GM12878 (cell line): ENCODE results near the gene LSP1. TPM values are rescaled to one million over a fixed set of nuclear protein-coding genes. Genes with fewer than 3 reads are reported as not detected.

Experiments used
- ASH2L ChIP-seq: fragments of 300-600, 200-600 bp; sonication (generic); IDR thresholded peaks from 2 replicates; pipeline ENCODE4 v1.6.1; 2017; ENCODE audit warnings: low read depth, mild to moderate bottlenecking, borderline replicate concordance
- CBX3 ChIP-seq: fragments of 200-600 bp; sonication (generic); IDR thresholded peaks from 2 replicates; pipeline ENCODE4 v1.6.1; 2016; ENCODE audit warnings: low read depth, borderline replicate concordance
- EED ChIP-seq: sonication (generic); IDR thresholded peaks from 2 replicates; pipeline ENCODE4 v1.6.1; 2016; ENCODE audit warnings: antibody characterized with exemption, low read depth
- HDAC6 ChIP-seq: fragments of 200-600 bp; sonication (generic); IDR thresholded peaks from one replicate; pipeline ENCODE4 v1.8.0; 2017; ENCODE audit warnings: antibody characterized with exemption; ENCODE audit not compliant: unreplicated experiment
- JUNB ChIP-seq: IDR thresholded peaks from 2 replicates; pipeline ENCODE4 v1.6.1; 2016; ENCODE audit warnings: antibody characterized with exemption, mild to moderate bottlenecking
- JUND ChIP-seq: IDR thresholded peaks from 2 replicates; pipeline ENCODE4 v1.6.1; 2012; ENCODE audit warnings: low read depth, mild to moderate bottlenecking, low read length, improper control_type of control experiment, moderate library complexity
- MEF2A ChIP-seq: IDR thresholded peaks from 2 replicates; pipeline ENCODE4 v1.6.1; 2011; ENCODE audit warnings: low read depth, mild to moderate bottlenecking, low read length, moderate library complexity; ENCODE audit not compliant: insufficient read depth
- NFYB ChIP-seq: IDR thresholded peaks from 2 replicates; pipeline ENCODE4 v1.6.1; 2011; ENCODE audit warnings: low read depth, mild to moderate bottlenecking, low read length, improper control_type of control experiment, moderate library complexity; ENCODE audit not compliant: insufficient read depth
- NR2C2 ChIP-seq: IDR thresholded peaks from 2 replicates; pipeline ENCODE4 v1.6.1; 2011; ENCODE audit warnings: borderline replicate concordance, low read depth; ENCODE audit not compliant: control insufficient read depth, insufficient read length
- POU2F2 ChIP-seq: IDR thresholded peaks from 3 replicates; pipeline ENCODE4 v1.6.1; 2011; ENCODE audit warnings: low read depth, mild to moderate bottlenecking, low read length, borderline replicate concordance
- RUNX3 ChIP-seq: IDR thresholded peaks from 2 replicates; pipeline ENCODE4 v1.6.1; 2012; ENCODE audit warnings: low read length, inconsistent platforms
- SIX5 ChIP-seq: IDR thresholded peaks from 2 replicates; pipeline ENCODE4 v1.6.1; 2011; ENCODE audit warnings: mild to moderate bottlenecking, low read depth, low read length, moderate library complexity; ENCODE audit not compliant: severe bottlenecking
- SMC3 ChIP-seq: IDR thresholded peaks from 2 replicates; pipeline ENCODE4 v1.6.1; 2011; ENCODE audit warnings: low read length, improper control_type of control experiment, borderline replicate concordance
- TAF1 ChIP-seq: IDR thresholded peaks from 2 replicates; pipeline ENCODE4 v1.6.1; 2011; ENCODE audit warnings: mild to moderate bottlenecking, low read depth, low read length, borderline replicate concordance
- WRNIP1 ChIP-seq: IDR thresholded peaks from 2 replicates; pipeline ENCODE4 v1.6.1; 2011; ENCODE audit warnings: low read depth, low read length, improper control_type of control experiment, borderline replicate concordance
- YY1 ChIP-seq: IDR thresholded peaks from 2 replicates; pipeline ENCODE4 v1.6.1; 2011; ENCODE audit warnings: low read depth, mild to moderate bottlenecking, low read length
- ZNF384 ChIP-seq: IDR thresholded peaks from 2 replicates; pipeline ENCODE4 v1.6.1; 2012; ENCODE audit warnings: low read depth, mild to moderate bottlenecking, low read length, improper control_type of control experiment, borderline replicate concordance
- polyA plus RNA-seq, 11 experiments: library from polyadenylated mRNA; depleted of rRNA in 4 of 11; unstranded in 6 of 11; stranded (reverse) in 5 of 11; fragments of >200 nt; fragmentation: Nextera tagmentation in 4 of 11; fragmentation: Illumina TruSeq in 1 of 11; extraction: Ambion mirVana in 4 of 11; extraction: Trizol in 1 of 11; gene quantifications; 1 replicate in 1 of 11; 2 replicates in 10 of 11; pipeline versions ENCODE4 v1.2.1 to v1.2.3, GENCODE V29; 2011 to 2016; ENCODE audit warnings: inconsistent platforms in 2 of 11, missing spikeins in 2 of 11, low read depth in 1 of 11
- total RNA-seq, 4 experiments: library from RNA; depleted of rRNA in 3 of 4; stranded (reverse); fragments of >200 nt in 3 of 4; fragmentation: Illumina TruSeq in 1 of 4; extraction: Trizol in 1 of 4; gene quantifications; 2 replicates each; pipeline versions ENCODE4 v1.2.1 to v1.2.3, GENCODE V29; 2013 to 2021
- TF ChIP-seq, protein P1 (sequence below): IDR thresholded peaks from 2 replicates; pipeline ENCODE4 v1.6.1; 2012; ENCODE audit warnings: mild to moderate bottlenecking, low read depth, low read length
- TF ChIP-seq, protein P2 (sequence below): IDR thresholded peaks from 2 replicates; pipeline ENCODE4 v1.6.1; 2012; ENCODE audit warnings: low read depth, low read length, improper control_type of control experiment
- TF ChIP-seq, protein P3 (sequence below): fragments of 450-650 bp; formaldehyde crosslinking; IDR thresholded peaks from 2 replicates; pipeline ENCODE4 v1.4.0; 2022; ENCODE audit warnings: mild to moderate bottlenecking, moderate library complexity
- TF ChIP-seq, protein P4 (sequence below): IDR thresholded peaks from 2 replicates; pipeline ENCODE4 v1.6.1; 2011; ENCODE audit warnings: mild to moderate bottlenecking, low read depth, low read length, moderate library complexity; ENCODE audit not compliant: insufficient replicate concordance

LSP1 gene
- total and polyA plus RNA-seq, 10 of the 15 experiments (the other 5 are each of a cell fraction or from before 2014, with no cell fraction given), result 19.2 to 488 (median 369) TPM

DNA sequence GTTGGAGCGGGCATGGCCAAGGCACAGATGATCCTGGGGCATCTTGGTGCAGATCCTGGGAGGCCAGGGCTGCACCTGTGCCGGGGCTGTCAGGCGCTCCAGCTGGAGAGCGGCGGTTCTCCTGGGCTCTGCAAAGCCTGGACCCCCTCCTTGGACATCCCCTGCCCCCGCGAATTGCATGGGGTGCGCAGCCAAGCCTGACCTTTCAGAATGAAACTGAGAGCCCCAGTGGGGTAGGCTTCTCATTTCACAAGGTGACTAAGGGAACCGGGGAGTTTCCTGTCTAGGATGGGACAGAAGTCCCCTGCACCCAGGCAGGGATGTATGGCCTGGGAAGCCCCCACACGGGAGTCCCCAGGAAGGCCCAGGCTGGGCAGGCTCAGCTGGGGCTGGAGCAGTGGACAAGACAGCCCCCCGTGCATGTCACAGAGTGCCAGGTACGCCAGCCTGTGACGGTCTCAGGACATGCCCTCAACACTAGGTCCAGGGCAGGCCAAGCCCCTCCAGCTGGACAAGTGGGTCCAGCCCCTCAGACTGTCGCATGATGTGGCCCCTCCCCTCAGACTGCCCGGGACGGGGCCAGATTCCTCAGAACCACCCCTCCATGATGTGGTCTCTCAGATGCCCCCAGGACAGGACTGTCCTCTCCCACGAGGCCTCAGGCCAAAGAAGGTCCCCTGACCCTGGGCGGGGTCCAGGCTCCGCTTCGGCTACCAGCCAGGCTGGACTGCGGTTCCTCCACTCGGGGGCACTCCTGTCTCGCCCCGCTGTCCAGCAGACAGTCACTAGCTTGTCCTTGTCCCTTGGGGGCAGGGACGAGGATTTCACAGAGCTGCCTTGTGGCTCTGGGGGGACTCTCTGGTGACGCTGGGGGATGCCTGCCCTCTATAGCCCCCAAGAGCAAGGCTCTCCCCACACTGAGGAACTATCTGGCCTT, 2.3 kb downstream of the LSP1 start (continued):
- TF ChIP-seq ASH2L, result no peak
- TF ChIP-seq NR2C2, result no peak
- TF ChIP-seq, protein P1, sequence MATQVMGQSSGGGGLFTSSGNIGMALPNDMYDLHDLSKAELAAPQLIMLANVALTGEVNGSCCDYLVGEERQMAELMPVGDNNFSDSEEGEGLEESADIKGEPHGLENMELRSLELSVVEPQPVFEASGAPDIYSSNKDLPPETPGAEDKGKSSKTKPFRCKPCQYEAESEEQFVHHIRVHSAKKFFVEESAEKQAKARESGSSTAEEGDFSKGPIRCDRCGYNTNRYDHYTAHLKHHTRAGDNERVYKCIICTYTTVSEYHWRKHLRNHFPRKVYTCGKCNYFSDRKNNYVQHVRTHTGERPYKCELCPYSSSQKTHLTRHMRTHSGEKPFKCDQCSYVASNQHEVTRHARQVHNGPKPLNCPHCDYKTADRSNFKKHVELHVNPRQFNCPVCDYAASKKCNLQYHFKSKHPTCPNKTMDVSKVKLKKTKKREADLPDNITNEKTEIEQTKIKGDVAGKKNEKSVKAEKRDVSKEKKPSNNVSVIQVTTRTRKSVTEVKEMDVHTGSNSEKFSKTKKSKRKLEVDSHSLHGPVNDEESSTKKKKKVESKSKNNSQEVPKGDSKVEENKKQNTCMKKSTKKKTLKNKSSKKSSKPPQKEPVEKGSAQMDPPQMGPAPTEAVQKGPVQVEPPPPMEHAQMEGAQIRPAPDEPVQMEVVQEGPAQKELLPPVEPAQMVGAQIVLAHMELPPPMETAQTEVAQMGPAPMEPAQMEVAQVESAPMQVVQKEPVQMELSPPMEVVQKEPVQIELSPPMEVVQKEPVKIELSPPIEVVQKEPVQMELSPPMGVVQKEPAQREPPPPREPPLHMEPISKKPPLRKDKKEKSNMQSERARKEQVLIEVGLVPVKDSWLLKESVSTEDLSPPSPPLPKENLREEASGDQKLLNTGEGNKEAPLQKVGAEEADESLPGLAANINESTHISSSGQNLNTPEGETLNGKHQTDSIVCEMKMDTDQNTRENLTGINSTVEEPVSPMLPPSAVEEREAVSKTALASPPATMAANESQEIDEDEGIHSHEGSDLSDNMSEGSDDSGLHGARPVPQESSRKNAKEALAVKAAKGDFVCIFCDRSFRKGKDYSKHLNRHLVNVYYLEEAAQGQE, result 0 out of 2 replicates have a peak, but pooled peaks have one; percentile 37
- no peak for TF ChIP-seq HDAC6
- TF ChIP-seq, protein P2, sequence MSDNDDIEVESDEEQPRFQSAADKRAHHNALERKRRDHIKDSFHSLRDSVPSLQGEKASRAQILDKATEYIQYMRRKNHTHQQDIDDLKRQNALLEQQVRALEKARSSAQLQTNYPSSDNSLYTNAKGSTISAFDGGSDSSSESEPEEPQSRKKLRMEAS, result no peak
- no peak for TF ChIP-seq JUND
- TF ChIP-seq CBX3, result no peak
- TF ChIP-seq POU2F2, result peak; percentile 82; the same call in 2 of the 3 replicates
- TF ChIP-seq YY1, result no peak
- 0 out of 2 replicates have a peak, but pooled peaks have one; percentile 73 for TF ChIP-seq TAF1
- peak; percentile 14; the same call in 1 of the 2 replicates for TF ChIP-seq ZNF384
- TF ChIP-seq NFYB, result no peak
- TF ChIP-seq JUNB, result peak; percentile 91
- no peak for TF ChIP-seq SIX5
- no peak for TF ChIP-seq RUNX3
- peak; percentile 100 for TF ChIP-seq EED
- 0 out of 2 replicates have a peak, but pooled peaks have one; percentile 20 for TF ChIP-seq SMC3
- no peak for TF ChIP-seq WRNIP1
- TF ChIP-seq, protein P3, sequence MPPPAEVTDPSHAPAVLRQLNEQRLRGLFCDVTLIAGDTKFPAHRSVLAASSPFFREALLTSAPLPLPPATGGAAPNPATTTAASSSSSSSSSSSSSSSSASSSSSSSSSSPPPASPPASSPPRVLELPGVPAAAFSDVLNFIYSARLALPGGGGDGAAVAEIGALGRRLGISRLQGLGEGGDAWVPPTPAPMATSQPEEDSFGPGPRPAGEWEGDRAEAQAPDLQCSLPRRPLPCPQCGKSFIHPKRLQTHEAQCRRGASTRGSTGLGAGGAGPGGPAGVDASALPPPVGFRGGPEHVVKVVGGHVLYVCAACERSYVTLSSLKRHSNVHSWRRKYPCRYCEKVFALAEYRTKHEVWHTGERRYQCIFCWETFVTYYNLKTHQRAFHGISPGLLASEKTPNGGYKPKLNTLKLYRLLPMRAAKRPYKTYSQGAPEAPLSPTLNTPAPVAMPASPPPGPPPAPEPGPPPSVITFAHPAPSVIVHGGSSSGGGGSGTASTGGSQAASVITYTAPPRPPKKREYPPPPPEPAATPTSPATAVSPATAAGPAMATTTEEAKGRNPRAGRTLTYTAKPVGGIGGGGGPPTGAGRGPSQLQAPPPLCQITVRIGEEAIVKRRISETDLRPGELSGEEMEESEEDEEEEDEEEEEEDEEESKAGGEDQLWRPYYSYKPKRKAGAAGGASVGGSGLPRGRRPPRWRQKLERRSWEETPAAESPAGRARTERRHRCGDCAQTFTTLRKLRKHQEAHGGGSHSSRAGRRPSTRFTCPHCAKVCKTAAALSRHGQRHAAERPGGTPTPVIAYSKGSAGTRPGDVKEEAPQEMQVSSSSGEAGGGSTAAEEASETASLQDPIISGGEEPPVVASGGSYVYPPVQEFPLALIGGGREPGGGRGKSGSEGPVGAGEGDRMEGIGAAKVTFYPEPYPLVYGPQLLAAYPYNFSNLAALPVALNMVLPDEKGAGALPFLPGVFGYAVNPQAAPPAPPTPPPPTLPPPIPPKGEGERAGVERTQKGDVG, result no peak
- peak; percentile 86 for TF ChIP-seq MEF2A
- TF ChIP-seq, protein P4, sequence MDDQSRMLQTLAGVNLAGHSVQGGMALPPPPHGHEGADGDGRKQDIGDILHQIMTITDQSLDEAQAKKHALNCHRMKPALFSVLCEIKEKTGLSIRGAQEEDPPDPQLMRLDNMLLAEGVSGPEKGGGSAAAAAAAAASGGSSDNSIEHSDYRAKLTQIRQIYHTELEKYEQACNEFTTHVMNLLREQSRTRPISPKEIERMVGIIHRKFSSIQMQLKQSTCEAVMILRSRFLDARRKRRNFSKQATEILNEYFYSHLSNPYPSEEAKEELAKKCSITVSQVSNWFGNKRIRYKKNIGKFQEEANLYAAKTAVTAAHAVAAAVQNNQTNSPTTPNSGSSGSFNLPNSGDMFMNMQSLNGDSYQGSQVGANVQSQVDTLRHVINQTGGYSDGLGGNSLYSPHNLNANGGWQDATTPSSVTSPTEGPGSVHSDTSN, result no peak
